Body of pancreas (tissue), 4 donors: ENCODE results near the gene NCOA3. TPM values are rescaled to one million over a fixed set of nuclear protein-coding genes. Genes with fewer than 3 reads are reported as not detected.

Source experiments
- ATAC-seq: fragments of 150-250 bp; one replicate; pipeline ENCODE4 v1.9.1; 2016
- DNase-seq, 4 donors: peaks; one replicate each; pipeline ENCODE4 v3.0.0-alpha.2; 2019
- H3K27ac ChIP-seq, 4 donors: fragments of 200-600 bp; sonication (generic); 1 replicate in 3 of 4; 2 replicates in 1 of 4; pipeline versions ENCODE4 v1.5.1 to v1.6.1; 2016 to 2019; ENCODE audit warnings: mild to moderate bottlenecking in 1 of 4, mixed read lengths in 1 of 4, moderate library complexity in 1 of 4
- H3K27me3 ChIP-seq, 2 donors: fragments of 200-600 bp; sonication (generic); one replicate each; pipeline ENCODE4 v1.6.0; 2016; ENCODE audit warnings: mild to moderate bottlenecking in 1 of 2
- H3K36me3 ChIP-seq, 2 donors: fragments of 200-600 bp; sonication (generic); replicated peaks in 1 of 2; 2 replicates each; pipeline ENCODE4 v1.5.1; 2016; ENCODE audit warnings: low read depth in 2 of 2; ENCODE audit not compliant: insufficient read depth in 1 of 2
- H3K4me1 ChIP-seq: fragments of 200-600 bp; sonication (generic); one replicate; pipeline ENCODE4 v1.6.0; 2016
- H3K4me3 ChIP-seq, 2 donors: fragments of 200-600 bp; sonication (generic); 1 replicate in 1 of 2; 2 replicates in 1 of 2; pipeline ENCODE4 v1.5.1; 2016 to 2019
- H3K9me3 ChIP-seq, 3 donors: fragments of 200-600 bp; sonication (generic); 1 replicate in 2 of 3; 2 replicates in 1 of 3; pipeline ENCODE4 v1.5.1; 2016
- CTCF ChIP-seq, 7 experiments: fragments of 450-650 bp in 4 of 7; fragments of 200-600 bp in 3 of 7; sonication (generic) in 3 of 7; IDR thresholded peaks; one replicate each; pipeline ENCODE4 v1.5.1; 2016 to 2019; ENCODE audit warnings: antibody characterized with exemption in 7 of 7
- POLR2A ChIP-seq, 3 donors: fragments of 450-650 bp; IDR thresholded peaks; one replicate each; pipeline ENCODE4 v1.6.1; 2016; ENCODE audit warnings: antibody characterized with exemption in 3 of 3, mild to moderate bottlenecking in 2 of 3
- WGBS, 2 donors: methylation state at CpG; one replicate each; pipeline ENCODE4 v1.1.5; 2017; 5-methylcytosine and 5-hydroxymethylcytosine counted together
- intact Hi-C: fragments of 100-400 bp; cut with DNase I; formaldehyde crosslinking; loops from one replicate; pipeline ENCODE4 v1.15.1; 2023
- total RNA-seq, 2 donors: library from RNA; depleted of rRNA; stranded (reverse); fragments of >200 nt; gene quantifications; one replicate each; pipeline ENCODE4 v1.1.0, GENCODE V29; 2016

Gene NCOA3
- total RNA-seq, 2 donors from 2014 or later: 14.8 to 17.1 TPM

GRCh38 chr20:47544852-47545251 is 43.2 kb downstream of the NCOA3 start:
- no peak for ATAC-seq
- Histone ChIP-seq H3K27me3 (no peaks in the 10 kb centered on the region), H3K9me3 (no peaks in the 10 kb centered on the region), H3K36me3 (no peaks in the 10 kb centered on the region), H3K27ac (no peak overlapping the region), H3K4me3 (no peak overlapping the region), H3K4me1 (peaks cover 22% of the 10 kb centered on the region)
- intact Hi-C loops: no loop called here
- TF ChIP-seq CTCF (IDR thresholded peaks at IDR 0.05) (no peak), POLR2A (IDR thresholded peaks at IDR 0.05) (no peak)
- WGBS, 2 donors: 66 to 75% methylated on average over 2 of the region's 2 CpGs
- no peak for DNase-seq

- Histone ChIP-seq H3K4me1 (peaks cover 16% of the 10 kb centered on the region), H3K36me3 (no peaks in the 10 kb centered on the region), H3K27me3 (no peaks in the 10 kb centered on the region), H3K4me3 (no peak overlapping the region), H3K27ac (no peak overlapping the region), H3K9me3 (no peaks in the 10 kb centered on the region)
- no peak for DNase-seq
- intact Hi-C loops: no loop called here
- TF ChIP-seq CTCF (IDR thresholded peaks at IDR 0.05) (no peak), POLR2A (IDR thresholded peaks at IDR 0.05) (no peak)
- 92 to 95% methylated on average over 4 of the region's 4 CpGs for WGBS, 2 donors
- no peak for ATAC-seq
Measured at GRCh38 chr20:47545499-47545898, 43.8 kb downstream of the NCOA3 start.

- intact Hi-C loops: no loop called here
Measured at GRCh38 chr20:47546184-47547033, 44.7 kb downstream of the NCOA3 start.

GRCh38 chr20:47547034-47547387 is 45.3 kb downstream of the NCOA3 start:
- Histone ChIP-seq H3K36me3 (no peaks in the 10 kb centered on the region), H3K9me3 (no peaks in the 10 kb centered on the region), H3K27me3 (no peaks in the 10 kb centered on the region), H3K4me3 (no peak overlapping the region), H3K27ac (no peak overlapping the region), H3K4me1 (peaks cover 13% of the 10 kb centered on the region)
- no peak for ATAC-seq
- whole genome bisulfite sequencing, 2 donors: 89 to 91% methylated on average over 5 of the region's 5 CpGs
- intact Hi-C loops: no loop called here
- no peak for TF ChIP-seq POLR2A (IDR thresholded peaks at IDR 0.05)
- TF ChIP-seq CTCF (IDR thresholded peaks at IDR 0.05): no peak
- no peak for DNase-seq

More at GRCh38 chr20:47546184-47547033, 44.7 kb downstream of the NCOA3 start:
- Histone ChIP-seq H3K9me3 (no peaks in the 10 kb centered on the region), H3K4me1 (peaks cover 11% of the 10 kb centered on the region), H3K27ac (no peak overlapping the region), H3K4me3 (no peak overlapping the region), H3K36me3 (no peaks in the 10 kb centered on the region), H3K27me3 (no peaks in the 10 kb centered on the region)
- TF ChIP-seq POLR2A (IDR thresholded peaks at IDR 0.05): no peak
- TF ChIP-seq CTCF (IDR thresholded peaks at IDR 0.05): no peak
- no peak for ATAC-seq
- WGBS, 2 donors: 92 to 94% methylated on average over 13 of the region's 13 CpGs
- DNase-seq: no peak

- no peak overlapping the region for H3K27ac ChIP-seq
- H3K36me3 ChIP-seq: no peaks in the 10 kb centered on the region
- intact Hi-C loops: no loop called here
- no peaks in the 10 kb centered on the region for H3K27me3 ChIP-seq
- no peaks in the 10 kb centered on the region for H3K9me3 ChIP-seq
- 94 to 97% methylated on average over 3 of the region's 3 CpGs for WGBS, 2 donors
- TF ChIP-seq CTCF (IDR thresholded peaks at IDR 0.05) (no peak), POLR2A (IDR thresholded peaks at IDR 0.05) (no peak)
- DNase-seq: no peak
- H3K4me3 ChIP-seq: no peak overlapping the region
- H3K4me1 ChIP-seq: peaks cover 6% of the 10 kb centered on the region
- ATAC-seq: no peak
Measured at GRCh38 chr20:47549671-47550070, 48.0 kb downstream of the NCOA3 start.
